HL-60 (cell line): ENCODE measurements around the gene VWA1.

Experiments
- DNase-seq, 2 experiments: peaks; one replicate each; pipeline ENCODE4 v3.0.0-alpha.2; 2010 to 2020; ENCODE audit warnings: low read depth in 1 of 2, low spot score in 1 of 2
- H3K27ac ChIP-seq: fragments of 250-450 bp; sonication (Bioruptor Pico); replicated peaks from 2 replicates; pipeline ENCODE4 v1.5.1; 2020; ENCODE audit warnings: mild to moderate bottlenecking, moderate library complexity
- H3K27me3 ChIP-seq: fragments of 250-450 bp; sonication (Bioruptor Pico); 2 replicates; pipeline ENCODE4 v1.5.1; 2021; ENCODE audit warnings: mild to moderate bottlenecking, moderate library complexity; ENCODE audit not compliant: insufficient read depth, poor library complexity, severe bottlenecking
- H3K4me3 ChIP-seq: replicated peaks from 2 replicates; pipeline ENCODE4 v1.5.1; 2011; ENCODE audit warnings: mild to moderate bottlenecking, control low read depth, low read length; ENCODE audit not compliant: insufficient read depth
- GABPA ChIP-seq: IDR thresholded peaks from 2 replicates; pipeline ENCODE4 v1.6.1; 2012; ENCODE audit warnings: low read depth
- POLR2AphosphoS5 ChIP-seq: IDR thresholded peaks from 2 replicates; pipeline ENCODE4 v1.6.1; 2012; ENCODE audit warnings: low read depth
- SPI1 ChIP-seq: IDR thresholded peaks from 2 replicates; pipeline ENCODE4 v1.6.1; 2012; ENCODE audit warnings: low read depth, mild to moderate bottlenecking, borderline replicate concordance
- TF ChIP-seq, protein P1 (sequence below): IDR thresholded peaks from one replicate; pipeline ENCODE4 v1.5.1; 2011; ENCODE audit warnings: low read length, control low read depth, inconsistent platforms; ENCODE audit not compliant: insufficient read depth
- TF ChIP-seq, protein P2 (sequence below): IDR thresholded peaks from 2 replicates; pipeline ENCODE4 v1.6.1; 2012; ENCODE audit warnings: low read depth; ENCODE audit not compliant: insufficient replicate concordance

Gene VWA1

DNA sequence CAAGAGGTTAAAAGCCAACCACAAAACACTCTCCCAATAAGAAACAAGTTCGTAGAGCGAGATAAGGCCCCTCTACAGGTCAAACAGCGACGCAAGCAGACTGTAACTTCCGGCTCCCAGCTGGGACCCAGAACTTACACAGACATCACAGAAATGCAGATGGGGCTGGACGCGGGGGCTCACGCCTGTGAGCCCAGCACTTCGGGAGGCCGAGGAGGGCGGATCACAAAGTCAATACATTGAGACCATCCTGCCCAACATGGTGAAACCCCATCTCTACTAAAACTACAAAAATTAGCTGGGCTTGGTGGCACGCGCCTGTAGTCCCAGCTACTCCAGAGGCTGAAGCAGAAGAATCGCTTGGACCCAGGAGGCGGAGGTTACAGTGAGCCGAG, 47.4 kb upstream of the VWA1 start:
- Histone ChIP-seq H3K27me3 (no peaks in the 10 kb centered on the region), H3K4me3 (no peak overlapping the region), H3K27ac (no peak overlapping the region)
- TF ChIP-seq, protein P1, sequence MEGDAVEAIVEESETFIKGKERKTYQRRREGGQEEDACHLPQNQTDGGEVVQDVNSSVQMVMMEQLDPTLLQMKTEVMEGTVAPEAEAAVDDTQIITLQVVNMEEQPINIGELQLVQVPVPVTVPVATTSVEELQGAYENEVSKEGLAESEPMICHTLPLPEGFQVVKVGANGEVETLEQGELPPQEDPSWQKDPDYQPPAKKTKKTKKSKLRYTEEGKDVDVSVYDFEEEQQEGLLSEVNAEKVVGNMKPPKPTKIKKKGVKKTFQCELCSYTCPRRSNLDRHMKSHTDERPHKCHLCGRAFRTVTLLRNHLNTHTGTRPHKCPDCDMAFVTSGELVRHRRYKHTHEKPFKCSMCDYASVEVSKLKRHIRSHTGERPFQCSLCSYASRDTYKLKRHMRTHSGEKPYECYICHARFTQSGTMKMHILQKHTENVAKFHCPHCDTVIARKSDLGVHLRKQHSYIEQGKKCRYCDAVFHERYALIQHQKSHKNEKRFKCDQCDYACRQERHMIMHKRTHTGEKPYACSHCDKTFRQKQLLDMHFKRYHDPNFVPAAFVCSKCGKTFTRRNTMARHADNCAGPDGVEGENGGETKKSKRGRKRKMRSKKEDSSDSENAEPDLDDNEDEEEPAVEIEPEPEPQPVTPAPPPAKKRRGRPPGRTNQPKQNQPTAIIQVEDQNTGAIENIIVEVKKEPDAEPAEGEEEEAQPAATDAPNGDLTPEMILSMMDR, result no peak
- TF ChIP-seq GABPA (no peak), SPI1 (no peak), POLR2AphosphoS5 (no peak)
- TF ChIP-seq, protein P2, sequence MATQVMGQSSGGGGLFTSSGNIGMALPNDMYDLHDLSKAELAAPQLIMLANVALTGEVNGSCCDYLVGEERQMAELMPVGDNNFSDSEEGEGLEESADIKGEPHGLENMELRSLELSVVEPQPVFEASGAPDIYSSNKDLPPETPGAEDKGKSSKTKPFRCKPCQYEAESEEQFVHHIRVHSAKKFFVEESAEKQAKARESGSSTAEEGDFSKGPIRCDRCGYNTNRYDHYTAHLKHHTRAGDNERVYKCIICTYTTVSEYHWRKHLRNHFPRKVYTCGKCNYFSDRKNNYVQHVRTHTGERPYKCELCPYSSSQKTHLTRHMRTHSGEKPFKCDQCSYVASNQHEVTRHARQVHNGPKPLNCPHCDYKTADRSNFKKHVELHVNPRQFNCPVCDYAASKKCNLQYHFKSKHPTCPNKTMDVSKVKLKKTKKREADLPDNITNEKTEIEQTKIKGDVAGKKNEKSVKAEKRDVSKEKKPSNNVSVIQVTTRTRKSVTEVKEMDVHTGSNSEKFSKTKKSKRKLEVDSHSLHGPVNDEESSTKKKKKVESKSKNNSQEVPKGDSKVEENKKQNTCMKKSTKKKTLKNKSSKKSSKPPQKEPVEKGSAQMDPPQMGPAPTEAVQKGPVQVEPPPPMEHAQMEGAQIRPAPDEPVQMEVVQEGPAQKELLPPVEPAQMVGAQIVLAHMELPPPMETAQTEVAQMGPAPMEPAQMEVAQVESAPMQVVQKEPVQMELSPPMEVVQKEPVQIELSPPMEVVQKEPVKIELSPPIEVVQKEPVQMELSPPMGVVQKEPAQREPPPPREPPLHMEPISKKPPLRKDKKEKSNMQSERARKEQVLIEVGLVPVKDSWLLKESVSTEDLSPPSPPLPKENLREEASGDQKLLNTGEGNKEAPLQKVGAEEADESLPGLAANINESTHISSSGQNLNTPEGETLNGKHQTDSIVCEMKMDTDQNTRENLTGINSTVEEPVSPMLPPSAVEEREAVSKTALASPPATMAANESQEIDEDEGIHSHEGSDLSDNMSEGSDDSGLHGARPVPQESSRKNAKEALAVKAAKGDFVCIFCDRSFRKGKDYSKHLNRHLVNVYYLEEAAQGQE, result no peak
- no peak for DNase-seq

DNA sequence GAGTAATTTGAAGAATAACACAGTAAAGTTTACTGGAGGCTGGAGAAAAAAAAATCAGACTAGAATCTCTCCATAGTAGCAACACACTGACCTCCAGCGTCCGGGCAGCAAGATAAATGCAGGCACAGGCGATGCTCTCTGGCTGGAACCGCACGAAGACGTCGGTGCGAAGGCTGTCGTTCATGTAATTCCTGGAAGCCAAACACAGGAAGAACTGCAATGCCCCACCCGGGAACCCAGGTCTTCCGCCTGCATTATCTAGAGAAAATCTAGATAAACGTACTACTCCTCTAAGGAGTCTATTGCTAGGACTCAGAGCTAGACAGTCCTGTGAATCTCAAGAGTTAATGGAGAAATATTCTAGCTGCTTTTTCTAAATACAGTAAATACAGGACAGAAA, 44.8 kb upstream of the VWA1 start:
- no peaks in the 10 kb centered on the region for H3K27me3 ChIP-seq
- no peak for DNase-seq
- TF ChIP-seq POLR2AphosphoS5 (no peak), SPI1 (no peak), GABPA (no peak)
- TF ChIP-seq, protein P1, result no peak
- no peak overlapping the region; the same call in 1 of the 2 replicates for H3K27ac ChIP-seq
- H3K4me3 ChIP-seq, result no peak overlapping the region

DNA sequence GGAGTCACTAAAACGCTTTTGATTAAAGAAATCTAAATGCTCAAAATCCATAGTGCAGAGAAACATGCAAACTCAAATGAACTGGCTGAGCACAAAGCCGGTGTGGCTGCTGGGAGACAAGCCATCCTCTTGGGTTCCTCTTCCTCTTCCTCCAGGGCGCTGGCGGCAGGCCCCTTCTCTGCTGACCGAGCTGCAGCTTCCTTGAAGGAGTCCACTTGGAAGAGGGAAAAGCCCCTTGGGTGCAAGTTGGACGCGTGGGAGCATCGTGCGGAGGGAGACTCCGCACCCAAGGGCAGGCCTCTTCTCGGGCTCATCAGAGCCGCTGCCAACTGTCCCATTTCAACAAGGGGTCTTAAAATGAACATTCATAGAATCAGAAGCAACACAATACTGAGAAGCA, 44.3 kb upstream of the VWA1 start:
- Histone ChIP-seq H3K27ac (no peak overlapping the region), H3K4me3 (no peak overlapping the region), H3K27me3 (no peaks in the 10 kb centered on the region)
- TF ChIP-seq, protein P1, result no peak
- TF ChIP-seq POLR2AphosphoS5 (no peak), GABPA (no peak), SPI1 (peak; percentile 7; the same call in 1 of the 2 replicates)
- TF ChIP-seq, protein P2, result no peak
- no peak for DNase-seq

DNA sequence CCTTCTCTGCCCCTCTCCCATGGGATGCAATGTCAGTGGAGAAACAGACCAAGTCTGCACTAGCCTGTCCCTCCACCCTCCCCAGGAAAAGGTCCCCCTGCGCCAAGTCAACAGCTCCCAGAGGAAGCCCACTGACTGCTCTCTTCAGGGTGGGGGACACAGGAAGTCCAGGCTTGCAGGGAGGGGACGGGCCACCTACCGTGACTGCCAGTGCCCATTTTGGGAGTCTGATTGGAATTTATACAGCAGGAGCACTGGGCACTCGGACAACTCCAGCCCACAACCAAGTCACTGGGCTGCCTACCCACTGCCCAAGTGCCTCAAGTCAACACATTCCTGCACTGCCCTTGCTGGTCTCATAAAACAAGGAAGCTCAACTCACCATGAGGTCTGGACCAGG, 42.5 kb upstream of the VWA1 start:
- TF ChIP-seq SPI1, result no peak
- TF ChIP-seq, protein P1, result no peak
- Histone ChIP-seq H3K27ac (no peak overlapping the region), H3K4me3 (no peak overlapping the region), H3K27me3 (no peaks in the 10 kb centered on the region)
- no peak for DNase-seq
